ENCODE results near the gene KCNK4. TPM values are rescaled to one million over a fixed set of nuclear protein-coding genes. Genes with fewer than 3 reads are reported as not detected.

The KCNK4 gene
- total and polyA plus RNA-seq, 7 donors = 0.71 TPM; not detected in 6

GRCh38 chr11:64349404-64349803 is 58.3 kb downstream of the KCNK4 start:
- no peak for TF ChIP-seq EP300 (IDR thresholded peaks at IDR 0.05)
- TF ChIP-seq POLR2A (IDR thresholded peaks at IDR 0.05) = no peak
- TF ChIP-seq CTCF (IDR thresholded peaks at IDR 0.05) = no peak
- no peak for TF ChIP-seq POLR2AphosphoS5 (IDR thresholded peaks at IDR 0.05)
- H3K4me3 ChIP-seq = no peak overlapping the region
- H3K36me3 ChIP-seq = no peaks in the 10 kb centered on the region
- no peaks in the 10 kb centered on the region for H3K9me3 ChIP-seq
- WGBS, 2 donors = 75 to 86% methylated on average over 11 of the region's 11 CpGs
- H3K27ac ChIP-seq = no peak overlapping the region
- no peak for DNase-seq
- peaks cover 0 to 1% (median 0%) of the 10 kb centered on the region in 4 donors for H3K4me1 ChIP-seq
- intact Hi-C loops (cut with DNase I) = no loop called here
- H3K27me3 ChIP-seq = no peaks in the 10 kb centered on the region

Small RNA genes within 50 kb of the gene (small RNA-seq; reads per million reads assigned to genes)
- 0 to 0.30 (median 0.22) reads per million in 3 donors for gene MIR7155
- gene RF00019 = 0 reads per million in 3 donors

Other genes with a start within 250 kb of the KCNK4 start
- gene MACROD1, start 125.2 kb upstream of the KCNK4 start, total RNA-seq = 10 to 100 TPM; 23.3 to 33.9 (median 25.8) TPM
- gene MACROD1, start 125.2 kb upstream of the KCNK4 start, polyA plus RNA-seq = 10 to 100 TPM; 14.2 to 16.8 (median 14.8) TPM
- gene STIP1, start 105.1 kb upstream of the KCNK4 start, total RNA-seq = 10 to 100 TPM; 58.2 to 90.3 (median 81.0) TPM
- 10 to 100 TPM; 38.4 to 84.3 (median 50.2) TPM for gene STIP1, start 105.1 kb upstream of the KCNK4 start, polyA plus RNA-seq
- 10 to 100 TPM; 15.0 to 26.2 (median 20.3) TPM for gene FERMT3, start 84.6 kb upstream of the KCNK4 start, total RNA-seq
- gene FERMT3, start 84.6 kb upstream of the KCNK4 start, polyA plus RNA-seq = 10 to 100 TPM; 15.3 to 41.5 (median 20.4) TPM
- gene TRPT1, start 65.1 kb upstream of the KCNK4 start, total RNA-seq = 10 to 100 TPM; 45.7 to 80.6 (median 62.9) TPM
- 10 to 100 TPM; 70.8 to 82.8 (median 82.3) TPM for gene TRPT1, start 65.1 kb upstream of the KCNK4 start, polyA plus RNA-seq
- 10 to 100 TPM; 41.4 to 64.8 (median 50.1) TPM for gene NUDT22, start 65.0 kb upstream of the KCNK4 start, total RNA-seq
- gene NUDT22, start 65.0 kb upstream of the KCNK4 start, polyA plus RNA-seq = 100 to 1,000 TPM in 2 of 3 donors, 10 to 100 TPM in 1; 91.3 to 130 (median 116) TPM
- gene DNAJC4, start 60.8 kb upstream of the KCNK4 start, total RNA-seq = 10 to 100 TPM; 25.7 to 37.1 (median 28.1) TPM
- 10 to 100 TPM; 27.5 to 68.1 (median 58.3) TPM for gene DNAJC4, start 60.8 kb upstream of the KCNK4 start, polyA plus RNA-seq
- 100 to 1,000 TPM in 2 of 4 donors, 10 to 100 TPM in 2; 76.7 to 117 (median 98.4) TPM for gene VEGFB, start 56.7 kb upstream of the KCNK4 start, total RNA-seq
- 10 to 100 TPM; 23.4 to 94.9 (median 42.6) TPM for gene VEGFB, start 56.7 kb upstream of the KCNK4 start, polyA plus RNA-seq
- 10 to 100 TPM; 49.2 to 70.5 (median 51.3) TPM for gene FKBP2, start 50.2 kb upstream of the KCNK4 start, total RNA-seq
- gene FKBP2, start 50.2 kb upstream of the KCNK4 start, polyA plus RNA-seq = 100 to 1,000 TPM in 2 of 3 donors, 10 to 100 TPM in 1; 97.3 to 213 (median 116) TPM
- gene PPP1R14B, start 44.4 kb upstream of the KCNK4 start, total RNA-seq = 10 to 100 TPM; 31.8 to 66.6 (median 51.3) TPM
- 100 to 1,000 TPM in 1 of 3 donors, 10 to 100 TPM in 2; 78.8 to 159 (median 93.7) TPM for gene PPP1R14B, start 44.4 kb upstream of the KCNK4 start, polyA plus RNA-seq
- gene PLCB3, start 39.8 kb upstream of the KCNK4 start, total RNA-seq = 10 to 100 TPM; 10.6 to 17.7 (median 12.1) TPM
- gene PLCB3, start 39.8 kb upstream of the KCNK4 start, polyA plus RNA-seq = 10 to 100 TPM; 23.4 to 52.8 (median 35.4) TPM
- gene BAD, start 6.6 kb upstream of the KCNK4 start, total RNA-seq = 100 to 1,000 TPM in 3 of 4 donors, 10 to 100 TPM in 1; 95.3 to 143 (median 121) TPM
- 100 to 1,000 TPM; 105 to 264 (median 244) TPM for gene BAD, start 6.6 kb upstream of the KCNK4 start, polyA plus RNA-seq
- gene GPR137, start 5.5 kb upstream of the KCNK4 start, total RNA-seq = 10 to 100 TPM; 12.2 to 21.0 (median 13.6) TPM
- gene GPR137, start 5.5 kb upstream of the KCNK4 start, polyA plus RNA-seq = 10 to 100 TPM; 17.4 to 35.0 (median 18.0) TPM
- not detected for gene CATSPERZ, start 9.1 kb downstream of the KCNK4 start, total RNA-seq
- 1 to 10 TPM in 2 of 3 donors, not detected in 1; 1.1 to 1.4 TPM for gene CATSPERZ, start 9.1 kb downstream of the KCNK4 start, polyA plus RNA-seq
- 10 to 100 TPM; 39.9 to 48.7 (median 45.3) TPM for gene ESRRA, start 14.2 kb downstream of the KCNK4 start, total RNA-seq
- gene ESRRA, start 14.2 kb downstream of the KCNK4 start, polyA plus RNA-seq = 100 to 1,000 TPM; 151 to 244 (median 219) TPM
- 100 to 1,000 TPM; 182 to 353 (median 269) TPM for gene TRMT112, start 26.3 kb downstream of the KCNK4 start, total RNA-seq
- 100 to 1,000 TPM; 148 to 232 (median 168) TPM for gene TRMT112, start 26.3 kb downstream of the KCNK4 start, polyA plus RNA-seq
- 100 to 1,000 TPM; 169 to 269 (median 215) TPM for gene PRDX5, start 26.8 kb downstream of the KCNK4 start, total RNA-seq
- gene PRDX5, start 26.8 kb downstream of the KCNK4 start, polyA plus RNA-seq = 1,000 to 10,000 TPM in 1 of 3 donors, 100 to 1,000 TPM in 2; 596 to 1,045 (median 779) TPM
- 1 to 10 TPM; 2.6 to 8.6 (median 3.9) TPM for gene CCDC88B, start 48.9 kb downstream of the KCNK4 start, total RNA-seq
- 100 to 1,000 TPM in 1 of 3 donors, 10 to 100 TPM in 2; 15.6 to 157 (median 23.6) TPM for gene CCDC88B, start 48.9 kb downstream of the KCNK4 start, polyA plus RNA-seq
- 10 to 100 TPM; 15.6 to 24.1 (median 18.6) TPM for gene RPS6KA4, start 67.9 kb downstream of the KCNK4 start, total RNA-seq
- gene RPS6KA4, start 67.9 kb downstream of the KCNK4 start, polyA plus RNA-seq = 10 to 100 TPM; 14.4 to 48.4 (median 16.6) TPM